GM18519 (cell line): Measurements from ENCODE around the gene RSPRY1.

ENCODE experiments used
- ATAC-seq: cut with Tn5 transposase; IDR thresholded peaks from one replicate; pipeline ENCODE4 v1.9.1; 2021; ENCODE audit warnings: mild to moderate bottlenecking, moderate library complexity; ENCODE audit not compliant: unreplicated experiment, low FRiP score

RSPRY1 gene

GRCh38 chr16:57216968-57217367 is 30.8 kb downstream of the RSPRY1 start:
- no peak for ATAC-seq

- no peak for ATAC-seq
Observed at GRCh38 chr16:57223057-57223456, 36.9 kb downstream of the RSPRY1 start.

DNA sequence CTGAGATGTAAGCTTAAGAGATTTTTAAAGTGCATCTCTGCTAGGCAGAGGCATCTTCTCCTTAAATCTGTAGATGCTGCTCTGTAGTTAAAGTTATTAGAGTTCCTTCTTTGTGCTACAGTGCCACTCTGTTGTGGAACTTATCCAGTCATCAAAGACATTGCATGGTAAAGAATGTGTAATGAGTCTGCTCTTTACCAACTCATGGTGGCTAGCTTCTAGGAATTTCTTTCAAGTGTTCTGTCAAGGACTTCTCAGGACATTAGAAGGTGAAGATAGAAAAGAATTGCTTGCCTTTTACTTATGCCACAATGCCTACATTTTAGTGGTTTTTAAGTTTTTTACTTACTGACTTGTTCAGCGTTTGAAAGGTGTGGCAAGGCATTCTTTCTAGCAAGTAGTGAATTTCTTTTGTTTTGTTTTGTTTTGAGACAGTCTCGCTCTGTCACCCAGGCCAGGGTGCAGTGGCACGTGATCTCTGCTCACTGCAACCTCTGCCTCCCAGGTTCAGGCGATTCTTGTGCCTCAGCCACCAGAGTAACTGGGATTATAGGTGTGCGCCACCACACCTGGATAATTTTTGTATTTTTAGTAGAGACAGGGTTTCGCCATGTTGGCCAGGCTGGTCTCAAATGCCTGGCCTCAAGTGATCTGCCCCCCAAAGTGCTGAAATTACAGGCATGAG is 38.7 kb downstream of the RSPRY1 start:
- ATAC-seq = no peak

DNA sequence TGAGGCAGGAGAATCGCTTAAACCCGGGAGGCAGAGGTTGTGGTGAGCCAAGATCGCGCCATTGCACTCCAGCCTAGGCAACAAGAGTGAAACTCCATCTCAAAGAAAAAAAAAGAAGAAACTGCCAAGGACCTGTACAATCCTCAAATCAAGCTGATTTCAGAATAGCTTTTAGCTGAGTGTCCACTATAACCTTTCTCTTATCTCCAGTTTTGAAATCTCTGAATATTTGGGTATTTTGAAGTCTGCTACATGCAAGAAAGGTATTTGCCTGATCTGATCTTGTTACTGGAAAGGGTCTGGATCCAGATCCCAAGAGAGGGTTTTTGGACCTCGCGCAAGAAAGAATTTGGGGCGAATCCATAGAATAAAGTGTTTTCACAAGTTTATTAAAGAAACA is 39.8 kb downstream of the RSPRY1 start:
- ATAC-seq = no peak

DNA sequence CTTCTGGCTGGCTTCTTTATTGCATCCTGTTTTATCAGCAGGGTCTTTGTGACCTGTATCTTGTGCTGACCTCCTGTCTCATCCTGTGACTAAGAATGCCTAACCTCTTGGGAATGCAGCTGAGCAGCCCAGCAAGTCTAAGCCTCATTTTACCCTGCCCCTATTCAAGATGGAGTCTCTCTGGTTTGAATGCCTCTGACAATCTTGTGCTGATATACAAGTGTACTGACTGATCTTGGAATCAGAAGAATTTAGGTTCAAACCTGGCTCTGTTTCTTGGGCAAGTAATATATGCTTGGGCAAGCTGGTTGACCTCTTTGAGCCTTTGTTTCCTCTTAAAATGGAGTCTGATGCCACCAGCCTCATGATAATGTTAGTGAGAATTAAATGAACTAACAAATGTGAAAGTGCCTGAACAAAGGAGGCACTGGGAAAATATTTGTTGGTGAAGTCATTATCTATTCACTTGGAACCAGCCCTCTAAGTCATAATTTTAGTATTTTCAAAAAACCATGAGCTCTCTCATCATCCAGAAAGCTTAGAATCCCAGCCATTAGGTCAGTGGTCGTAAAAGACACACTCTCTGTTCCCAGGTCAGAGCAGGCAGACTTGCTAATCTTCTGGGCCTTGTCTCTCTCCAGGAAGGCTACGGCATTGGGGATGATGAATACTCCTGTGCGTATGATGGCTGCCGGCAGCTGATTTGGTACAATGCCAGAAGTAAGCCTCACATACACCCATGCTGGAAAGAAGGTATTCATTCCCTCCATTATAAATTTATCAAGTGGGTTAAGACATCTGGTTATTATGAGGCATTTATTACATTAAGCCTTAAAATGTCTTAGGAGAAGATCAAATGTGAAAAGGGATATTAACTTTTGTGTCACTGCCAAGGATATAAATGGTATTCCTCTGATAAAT is 40.8 kb downstream of the RSPRY1 start:
- no peak for ATAC-seq

DNA sequence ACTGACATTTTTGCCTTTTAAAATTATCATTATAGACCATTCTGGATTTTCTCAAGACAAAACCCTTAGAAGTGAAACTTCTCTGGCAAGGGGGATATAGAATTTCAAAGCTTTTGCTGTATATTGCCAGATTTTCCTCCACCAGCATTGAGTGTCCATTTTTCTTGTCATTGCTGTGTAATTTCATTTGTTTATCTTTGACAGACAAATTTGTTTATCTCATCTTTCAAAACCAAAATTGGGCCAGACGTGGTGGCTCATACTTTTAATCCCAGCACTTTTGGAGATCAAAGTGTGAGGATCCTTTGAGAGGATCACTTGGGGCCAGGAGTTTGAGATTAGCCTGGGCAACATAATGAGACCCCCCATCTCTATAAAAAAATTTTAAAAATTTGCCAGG is 43.0 kb downstream of the RSPRY1 start:
- ATAC-seq = no peak

GRCh38 chr16:57231821-57232350 is 45.8 kb downstream of the RSPRY1 start:
- ATAC-seq = no peak

- no peak for ATAC-seq
Observed at GRCh38 chr16:57233944-57234706, 48.0 kb downstream of the RSPRY1 start.

DNA sequence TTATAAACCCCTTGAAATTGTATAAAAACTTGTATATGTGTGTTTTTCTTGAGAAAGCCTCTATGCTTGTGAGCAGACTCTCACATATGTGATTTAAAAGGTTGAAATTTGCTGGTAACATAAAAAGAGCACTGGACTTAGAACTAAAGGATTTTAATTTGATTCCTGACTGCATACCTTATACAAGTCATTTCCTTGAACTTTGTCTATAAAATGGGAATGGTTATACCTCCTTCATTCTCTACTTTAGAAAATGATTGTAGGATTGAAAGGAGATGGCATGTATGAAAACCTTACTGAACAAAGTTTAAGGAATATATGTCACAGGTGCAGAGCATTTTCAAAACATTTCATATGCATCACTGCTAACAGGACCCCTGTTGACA is 48.6 kb downstream of the RSPRY1 start:
- no peak for ATAC-seq

GRCh38 chr16:57235128-57236021 is 49.2 kb downstream of the RSPRY1 start:
- ATAC-seq = no peak

DNA sequence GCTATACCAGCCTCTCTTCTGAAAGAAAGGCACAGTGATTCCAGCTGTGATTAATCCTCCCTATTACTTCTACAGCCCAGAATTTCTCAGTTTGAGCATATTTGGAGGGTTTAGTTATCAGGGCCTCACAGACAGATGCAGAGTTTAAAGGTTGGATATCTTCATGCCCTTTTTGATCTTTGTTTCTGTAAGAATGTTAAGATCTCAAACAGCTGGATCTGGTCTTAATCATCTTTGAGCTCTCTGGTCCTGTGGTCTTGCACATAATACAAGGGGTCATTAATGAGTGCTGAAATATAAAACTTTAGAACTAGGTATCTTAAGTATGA is 49.9 kb downstream of the RSPRY1 start:
- ATAC-seq = no peak

DNA sequence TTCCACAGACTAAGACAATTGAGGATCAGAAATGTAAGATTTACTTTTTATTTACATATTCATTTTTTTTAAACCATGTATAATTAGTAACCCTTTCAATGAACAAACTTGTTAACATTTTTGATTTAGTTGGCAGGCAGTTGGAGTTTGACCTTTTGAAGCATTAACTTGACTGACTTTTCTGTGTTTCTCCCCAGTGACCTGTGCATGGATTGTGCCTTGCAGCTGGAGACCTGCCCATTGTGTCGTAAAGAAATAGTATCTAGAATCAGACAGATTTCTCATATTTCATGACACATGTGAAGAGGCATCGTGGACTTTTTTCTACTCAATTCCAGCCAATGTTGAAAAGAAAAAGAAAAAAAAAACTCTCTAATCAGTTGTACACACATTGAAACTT is 52.6 kb downstream of the RSPRY1 start:
- ATAC-seq = no peak

DNA sequence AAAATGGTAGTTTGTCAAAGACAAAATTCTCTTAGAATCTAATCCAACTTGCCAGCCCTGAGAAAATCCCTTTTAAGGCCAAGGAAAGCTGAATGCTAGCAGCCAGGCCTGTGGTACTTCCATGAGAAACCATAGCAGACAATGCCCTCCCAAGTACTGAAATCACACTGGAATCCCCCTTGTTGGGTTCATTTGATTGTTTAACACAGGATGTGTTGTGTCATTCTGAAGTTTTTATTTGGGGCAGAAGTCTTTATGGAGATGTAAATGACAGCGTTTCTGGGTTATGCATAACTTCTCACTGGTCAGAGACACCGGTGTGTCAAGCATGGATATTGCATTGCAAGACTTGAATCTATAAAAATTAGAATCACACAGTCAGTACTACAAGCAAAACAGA is 53.0 kb downstream of the RSPRY1 start:
- ATAC-seq = no peak

DNA sequence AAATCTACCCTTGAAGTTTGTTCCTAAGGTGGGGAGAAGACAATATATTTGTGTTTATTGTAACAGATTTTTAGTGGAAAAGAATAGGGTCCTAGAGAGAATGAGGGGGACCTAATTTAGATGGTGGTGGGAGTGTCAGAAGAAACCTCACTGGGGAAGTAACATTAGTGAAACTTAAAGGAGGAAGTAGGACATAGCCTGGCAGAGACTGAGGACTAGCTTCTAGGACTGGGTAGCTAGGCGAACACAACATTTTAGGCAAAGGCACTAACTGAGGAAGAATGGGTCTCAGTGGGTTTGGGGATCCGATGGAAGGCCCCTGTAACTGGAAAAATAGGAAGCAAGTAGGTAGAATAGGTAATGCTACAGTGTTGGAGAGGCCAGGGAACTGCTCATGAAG is 54.7 kb downstream of the RSPRY1 start:
- no peak for ATAC-seq

- no peak for ATAC-seq
Observed at GRCh38 chr16:57242650-57243049, 56.5 kb downstream of the RSPRY1 start.

DNA sequence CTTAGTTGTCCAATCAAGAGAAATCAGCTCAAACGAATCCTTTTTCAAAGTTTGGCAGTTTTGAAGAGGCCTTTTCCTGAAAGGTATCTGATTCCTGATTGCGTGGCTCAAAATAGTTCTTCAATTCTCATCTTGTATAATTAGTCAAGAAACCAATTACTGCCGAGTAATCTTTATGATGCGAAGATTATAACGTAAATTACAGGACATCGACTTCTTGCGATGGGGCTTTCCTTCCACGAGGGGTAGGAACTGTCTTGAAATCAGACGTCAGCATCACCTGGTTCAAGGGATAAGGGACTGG is 58.3 kb downstream of the RSPRY1 start:
- ATAC-seq = peak; percentile 5

DNA sequence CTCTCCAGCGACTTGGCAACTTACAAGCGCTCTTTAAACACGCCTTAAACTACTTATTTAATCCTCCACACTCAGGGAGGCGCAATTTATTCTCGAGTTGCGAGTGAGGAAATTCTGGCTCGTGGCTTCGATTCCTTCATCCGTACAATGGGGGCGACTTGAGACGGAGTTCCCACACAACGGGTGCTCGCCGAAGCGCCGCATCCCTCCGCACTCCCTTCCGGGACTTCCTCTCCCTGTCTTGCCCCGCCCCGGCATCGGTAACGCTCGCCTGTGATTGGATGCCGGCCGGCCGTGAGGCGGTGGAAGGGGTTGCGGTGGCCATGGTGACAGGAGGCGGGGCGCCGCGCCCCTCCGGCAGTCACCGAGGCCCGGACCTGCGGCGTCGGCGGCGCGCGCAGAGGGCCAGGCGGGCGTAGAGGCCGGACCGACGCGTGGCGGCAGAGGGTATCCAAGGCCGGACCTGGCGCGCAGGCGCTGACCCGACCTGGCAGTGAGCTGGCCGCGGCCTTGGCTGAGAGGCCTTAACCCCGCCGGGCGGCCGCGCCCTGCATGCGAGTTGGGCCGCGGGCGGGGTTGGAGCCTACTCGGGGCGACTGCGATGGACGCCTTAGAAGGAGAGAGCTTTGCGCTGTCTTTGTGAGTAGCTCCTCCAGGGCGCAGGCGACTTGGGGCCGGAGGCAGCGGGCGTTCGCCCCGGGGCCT is 58.8 kb downstream of the RSPRY1 start, which contains the start of gene ARL2BP:
Gene ARL2BP, plus strand, starts transcription at position 493 of the 705 bp plus-strand sequence. Its CDS starts 109 bp downstream, at position 602.
- ATAC-seq = peak; percentile 89

DNA sequence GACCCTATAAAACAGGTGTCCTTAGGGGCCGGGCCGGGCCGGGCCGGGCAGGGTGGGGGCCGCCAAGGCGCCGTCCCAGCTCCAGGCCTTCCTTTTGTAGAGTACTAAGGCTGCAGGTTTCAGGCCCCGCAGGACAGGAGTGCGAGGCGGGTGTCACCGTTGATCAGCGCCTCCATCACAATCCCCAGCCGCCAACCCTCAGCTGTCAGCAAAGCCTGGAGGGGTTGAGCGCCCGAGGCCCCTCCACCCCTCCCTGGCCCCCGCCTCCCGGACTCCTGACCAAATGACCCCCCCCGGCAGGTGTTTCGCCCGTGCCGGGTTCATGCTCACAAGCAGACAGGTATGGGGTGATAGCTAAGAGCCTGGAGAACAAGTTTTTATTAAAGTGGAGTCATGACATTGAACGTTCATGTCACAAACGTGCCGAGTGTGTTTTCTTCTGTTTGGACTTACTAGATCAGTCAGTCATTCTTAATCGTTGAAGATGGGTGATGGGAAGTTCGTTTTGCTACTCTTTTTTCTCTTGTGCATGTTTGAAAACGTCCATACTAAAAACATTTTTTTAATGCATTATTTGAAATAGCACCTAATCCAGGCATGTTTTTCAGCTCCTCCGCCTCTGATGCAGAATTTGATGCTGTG is 59.5 kb downstream of the RSPRY1 start:
- peak; percentile 4 for ATAC-seq

GRCh38 chr16:57251352-57251751 is 65.2 kb downstream of the RSPRY1 start:
- ATAC-seq = no peak
